T-helper 2 cell treated with Interferon-gamma antibody and Interleukin-4, amounts not matched to agents 100 ng/mL and 5 ng/mL, for 36 hours (primary cell): Measurements from ENCODE around the gene PLTP. TPM values are rescaled to one million over a fixed set of nuclear protein-coding genes. Genes with fewer than 3 reads are reported as not detected.
"Not testable (repeated sequence)": the region's sequence is repeated elsewhere in the genome, so short reads cannot be mapped to it uniquely, and the experiment has no call there.

Experiments
- intact Hi-C: fragments of 100-400 bp; cut with micrococcal nuclease; formaldehyde crosslinking; loops from one replicate; pipeline ENCODE4 v1.15.1; 2023
- total RNA-seq: library from RNA; stranded (reverse); gene quantifications from 2 replicates; pipeline ENCODE4 v1.2.3, GENCODE V29; 2022

Gene PLTP
- total RNA-seq, 1 donor from 2014 or later, result 1.5 TPM

DNA sequence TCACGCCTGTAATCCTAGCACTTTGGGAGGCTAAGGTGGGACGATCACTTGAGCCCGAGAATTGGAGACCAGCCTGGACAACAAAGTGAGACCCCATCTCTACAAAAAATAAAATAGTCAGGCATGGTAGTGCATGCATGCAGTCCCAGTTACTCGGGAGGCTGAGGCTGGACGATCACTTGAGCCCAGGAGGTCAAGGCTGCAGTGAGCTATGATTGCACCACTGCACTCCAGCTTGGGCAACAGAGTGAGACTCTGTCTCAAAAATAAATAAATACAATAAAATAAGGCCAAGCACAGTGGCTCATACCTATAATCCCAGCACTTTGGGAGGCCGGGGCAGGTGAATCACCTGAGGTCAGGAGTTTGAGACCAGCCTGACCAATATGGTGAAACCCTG, 10.6 kb downstream of the PLTP start:
- intact Hi-C loops, result not testable (repeated sequence)

DNA sequence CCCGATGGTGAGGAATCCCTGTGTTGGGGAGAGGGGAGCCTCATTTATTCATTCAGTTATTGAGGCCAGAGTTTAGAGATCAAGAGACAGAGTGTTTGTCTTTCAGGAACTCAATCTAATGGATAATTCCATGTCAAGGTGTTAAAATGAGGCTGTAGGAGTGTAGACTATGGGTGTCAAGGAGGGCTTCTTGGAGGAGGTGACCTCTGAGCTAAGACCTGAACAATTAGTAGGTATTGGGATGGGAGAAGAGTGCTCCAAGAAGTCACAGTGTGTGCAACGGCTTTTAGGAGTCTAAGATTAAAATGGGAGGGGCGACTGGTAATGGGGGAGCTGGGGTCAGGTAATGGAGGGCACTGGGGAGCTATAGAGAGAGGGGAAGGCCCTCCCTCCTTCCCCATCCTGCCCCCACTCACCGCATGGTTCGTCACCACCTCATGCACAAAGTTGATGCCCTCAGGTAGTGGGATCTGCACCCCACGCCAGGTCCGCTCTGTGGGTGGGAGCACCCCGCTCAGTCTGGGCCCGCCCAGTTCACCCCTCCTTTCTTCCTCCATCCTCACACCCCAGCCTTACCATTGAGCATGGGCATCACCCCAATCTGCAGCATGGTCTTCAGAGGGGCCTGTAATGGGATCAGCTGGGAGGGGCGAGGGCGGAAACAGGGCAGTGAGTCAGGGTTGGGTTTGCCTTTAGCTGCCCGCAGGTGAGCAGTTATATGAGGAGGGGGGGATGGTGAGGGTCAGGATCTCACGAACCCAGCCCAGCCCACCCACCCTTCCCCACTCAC, 12.7 kb downstream of the PLTP start:
- intact Hi-C loops, result no loop called here

DNA sequence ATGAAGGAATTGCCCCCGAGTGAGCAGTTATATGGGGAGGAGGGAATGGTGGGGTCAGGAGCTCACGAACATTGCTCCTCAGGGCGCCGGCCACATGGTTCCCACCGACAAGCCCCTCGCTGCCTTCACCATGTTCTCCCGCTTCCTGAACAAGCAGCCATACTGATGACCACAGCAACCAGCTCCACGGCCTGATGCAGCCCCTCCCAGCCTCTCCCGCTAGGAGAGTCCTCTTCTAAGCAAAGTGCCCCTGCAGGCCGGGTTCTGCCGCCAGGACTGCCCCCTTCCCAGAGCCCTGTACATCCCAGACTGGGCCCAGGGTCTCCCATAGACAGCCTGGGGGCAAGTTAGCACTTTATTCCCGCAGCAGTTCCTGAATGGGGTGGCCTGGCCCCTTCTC, 13.7 kb downstream of the PLTP start:
- intact Hi-C loops, result no loop called here

DNA sequence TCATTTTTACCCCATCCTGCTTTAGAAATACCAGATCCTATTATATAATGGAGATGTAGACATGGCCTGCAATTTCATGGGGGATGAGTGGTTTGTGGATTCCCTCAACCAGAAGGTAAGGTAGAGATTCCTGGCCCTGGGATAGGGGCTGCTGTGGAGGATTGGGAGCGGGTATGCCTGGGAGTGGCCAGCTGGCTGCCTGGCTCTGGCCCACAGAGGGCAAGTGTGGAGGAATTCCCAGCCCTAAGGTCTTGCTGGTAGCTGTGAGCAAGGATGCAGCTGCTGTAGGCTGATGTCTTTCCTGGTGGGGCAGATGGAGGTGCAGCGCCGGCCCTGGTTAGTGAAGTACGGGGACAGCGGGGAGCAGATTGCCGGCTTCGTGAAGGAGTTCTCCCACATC, 14.3 kb downstream of the PLTP start:
- intact Hi-C loops, result no loop called here

DNA sequence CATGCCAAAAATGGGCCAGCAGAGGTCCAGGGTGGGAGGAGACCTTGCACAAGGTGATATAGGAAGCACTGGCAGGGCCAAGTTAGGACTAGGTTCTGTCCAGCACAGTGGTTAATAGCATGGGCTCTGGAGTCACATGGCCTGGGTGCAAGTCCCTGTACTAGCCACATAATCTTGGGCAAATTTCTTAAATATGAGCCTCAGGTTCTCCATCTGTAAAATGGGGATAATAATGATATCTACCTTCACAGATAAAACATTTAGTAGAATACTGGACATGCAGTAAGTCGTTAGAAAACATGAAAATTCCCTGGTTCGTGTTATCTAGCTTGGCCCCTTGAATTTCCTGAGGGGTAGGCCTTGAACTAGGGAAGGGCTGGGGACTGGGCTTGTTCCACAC, 14.7 kb downstream of the PLTP start:
- intact Hi-C loops, result no loop called here

DNA sequence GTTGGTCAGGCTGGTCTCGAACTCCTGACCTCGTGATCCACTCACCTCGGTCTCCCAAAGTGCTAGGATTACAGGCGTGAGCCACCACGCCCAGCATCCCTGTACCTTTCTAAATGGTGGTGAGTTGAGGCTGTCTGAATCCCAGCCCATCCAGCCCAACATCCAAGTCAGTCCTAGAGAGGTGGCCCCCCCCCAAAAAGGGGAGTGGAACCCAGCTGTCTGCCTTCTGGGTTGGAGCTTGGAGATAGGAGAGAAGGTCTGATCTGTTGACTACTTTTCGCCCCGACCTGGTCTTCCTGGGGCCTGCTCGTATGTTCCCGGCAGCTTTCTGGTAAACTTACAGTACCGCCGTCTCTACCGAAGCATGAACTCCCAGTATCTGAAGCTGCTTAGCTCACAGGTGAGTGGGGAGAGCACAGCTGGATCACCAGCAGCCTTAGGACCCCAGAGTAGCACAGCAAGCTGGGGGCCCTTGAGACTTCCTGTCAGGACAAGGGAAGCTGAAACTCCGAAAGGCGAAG, 15.3 kb downstream of the PLTP start:
- intact Hi-C loops, result no loop called here

DNA sequence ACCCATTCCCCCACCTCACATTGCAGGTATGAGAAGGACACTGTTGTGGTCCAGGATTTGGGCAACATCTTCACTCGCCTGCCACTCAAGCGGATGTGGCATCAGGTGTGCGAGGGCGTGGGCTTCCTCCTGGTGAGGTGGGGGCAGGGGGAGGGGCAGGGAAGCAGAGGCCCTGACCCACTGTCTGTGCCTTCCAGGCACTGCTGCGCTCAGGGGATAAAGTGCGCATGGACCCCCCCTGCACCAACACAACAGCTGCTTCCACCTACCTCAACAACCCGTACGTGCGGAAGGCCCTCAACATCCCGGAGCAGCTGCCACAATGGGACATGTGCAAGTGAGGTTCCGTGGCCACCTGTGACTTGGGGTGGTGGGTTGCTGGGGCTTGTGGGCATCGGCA, 17.2 kb downstream of the PLTP start:
- intact Hi-C loops, result no loop called here

DNA sequence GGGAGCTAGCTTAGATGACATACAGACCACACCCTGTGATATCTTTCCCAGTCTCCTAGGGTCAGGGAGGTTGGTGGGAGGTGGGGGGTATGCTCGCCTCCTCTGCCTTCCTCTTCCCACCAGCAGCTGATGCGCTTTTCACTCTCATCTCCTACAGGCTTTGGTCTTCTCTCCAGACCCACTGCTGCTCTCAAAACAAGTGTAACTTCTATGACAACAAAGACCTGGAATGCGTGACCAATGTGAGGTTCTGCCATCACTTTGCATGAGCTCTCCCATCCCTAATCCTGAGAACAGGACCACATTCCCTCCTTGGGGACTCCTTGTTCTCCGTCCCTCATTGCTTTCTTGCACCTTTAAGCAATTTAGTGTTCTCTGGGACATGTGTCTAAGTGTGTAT, 18.1 kb downstream of the PLTP start:
- intact Hi-C loops, result no loop called here

DNA sequence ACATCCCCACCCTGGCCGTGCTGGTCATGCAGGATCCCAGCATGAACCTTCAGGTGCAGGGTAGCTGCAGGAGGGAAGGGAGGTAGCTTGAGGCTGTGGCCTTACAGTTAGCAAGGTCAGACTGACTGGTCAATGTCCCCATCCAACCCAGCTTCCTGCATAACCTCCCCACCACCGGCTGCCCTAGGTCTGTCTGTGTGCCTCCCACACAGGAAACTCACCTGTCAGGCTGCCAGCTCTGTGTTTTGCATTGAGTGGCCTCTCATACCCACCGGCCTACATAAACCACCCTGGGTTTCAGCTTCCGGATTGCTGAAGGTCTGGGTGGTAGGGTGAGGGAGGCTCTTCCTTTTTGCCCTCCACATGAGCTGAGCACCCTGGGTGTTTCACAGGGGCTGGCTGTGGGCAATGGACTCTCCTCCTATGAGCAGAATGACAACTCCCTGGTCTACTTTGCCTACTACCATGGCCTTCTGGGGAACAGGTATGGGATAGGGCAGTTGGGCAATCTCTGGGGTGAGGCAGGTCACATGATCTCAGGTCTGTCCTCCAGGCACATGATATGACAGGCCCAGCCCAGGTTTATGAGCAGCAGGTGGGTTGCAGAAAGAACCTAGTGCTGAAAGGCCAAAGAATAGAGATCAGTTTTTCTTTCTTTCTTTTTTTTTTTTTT, 19.0 kb downstream of the PLTP start:
- intact Hi-C loops, result no loop called here

DNA sequence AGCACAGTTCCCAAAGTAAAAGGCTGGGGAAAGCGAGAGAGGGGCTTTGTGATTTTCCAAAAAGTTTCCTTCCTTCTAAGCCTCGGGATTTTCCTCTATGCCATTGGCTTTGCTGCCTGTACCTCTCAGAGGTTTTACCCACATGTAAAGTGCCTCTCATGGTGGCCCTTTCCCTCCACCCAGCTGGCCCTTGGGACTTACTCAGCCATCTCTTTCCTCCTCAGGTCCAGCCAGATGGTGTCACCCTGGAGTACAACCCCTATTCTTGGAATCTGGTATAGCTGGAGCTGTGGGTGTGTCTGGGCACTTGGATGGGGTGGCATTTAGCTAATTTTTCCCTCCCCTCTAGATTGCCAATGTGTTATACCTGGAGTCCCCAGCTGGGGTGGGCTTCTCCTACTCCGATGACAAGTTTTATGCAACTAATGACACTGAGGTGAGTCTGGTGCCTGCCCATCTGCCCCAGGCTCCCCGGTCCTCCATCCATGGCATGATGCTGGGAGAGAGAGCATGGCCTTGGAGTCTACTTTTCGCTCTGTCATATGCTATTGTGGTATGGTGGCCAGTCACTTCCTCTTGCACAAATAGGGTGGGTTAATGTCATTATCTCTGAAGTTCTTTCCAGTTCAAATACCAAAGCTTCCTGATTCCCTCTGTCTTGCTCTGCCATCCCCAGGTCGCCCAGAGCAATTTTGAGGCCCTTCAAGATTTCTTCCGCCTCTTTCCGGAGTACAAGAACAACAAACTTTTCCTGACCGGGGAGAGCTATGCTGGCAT, 19.7 kb downstream of the PLTP start:
- intact Hi-C loops, result no loop called here

DNA sequence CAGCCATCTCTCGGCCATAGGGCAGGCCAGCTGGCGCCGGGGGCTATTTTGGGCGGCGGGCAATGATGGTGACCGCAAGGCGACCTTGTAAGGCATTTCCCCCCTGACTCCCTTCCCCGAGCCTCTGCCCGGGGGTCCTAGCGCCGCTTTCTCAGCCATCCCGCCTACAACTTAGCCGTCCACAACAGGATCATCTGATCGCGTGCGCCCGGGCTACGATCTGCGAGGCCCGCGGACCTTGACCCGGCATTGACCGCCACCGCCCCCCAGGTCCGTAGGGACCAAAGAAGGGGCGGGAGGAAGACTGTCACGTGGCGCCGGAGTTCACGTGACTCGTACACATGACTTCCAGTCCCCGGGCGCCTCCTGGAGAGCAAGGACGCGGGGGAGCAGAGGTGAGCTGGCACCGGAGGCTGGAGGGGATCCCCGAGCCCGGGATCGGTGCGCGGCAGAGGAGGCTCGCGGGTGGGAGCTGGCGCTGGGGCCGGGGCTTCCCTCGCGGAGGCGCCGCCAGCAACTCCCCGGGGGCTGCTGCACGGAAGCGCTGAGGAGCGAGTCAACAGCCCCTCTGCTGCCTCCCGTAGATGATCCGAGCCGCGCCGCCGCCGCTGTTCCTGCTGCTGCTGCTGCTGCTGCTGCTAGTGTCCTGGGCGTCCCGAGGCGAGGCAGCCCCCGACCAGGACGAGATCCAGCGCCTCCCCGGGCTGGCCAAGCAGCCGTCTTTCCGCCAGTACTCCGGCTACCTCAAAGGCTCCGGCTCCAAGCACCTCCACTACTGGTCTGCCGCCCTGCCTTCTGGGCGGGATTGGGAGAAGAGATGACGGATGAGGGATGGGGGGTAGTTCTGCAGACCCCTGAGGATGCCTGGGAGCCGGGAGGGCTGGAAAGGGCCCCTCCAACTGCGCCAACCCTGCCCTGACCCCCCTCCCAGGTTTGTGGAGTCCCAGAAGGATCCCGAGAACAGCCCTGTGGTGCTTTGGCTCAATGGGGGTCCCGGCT, 20.7 kb downstream of the PLTP start, which contains the start of the genes CTSA and NEURL2:
Gene CTSA, plus strand, starts transcription at position 351 of the 999 bp plus-strand sequence. Its CDS starts 234 bp downstream, at position 585.
Gene NEURL2, minus strand, starts transcription at position 224 of the 999 bp plus-strand sequence. Its CDS starts 217 bp downstream, at position 7.
- intact Hi-C loops, result loop anchor here (1.0 to 2.0 kb wide), 6 partner anchors 10 to 80 kb away; partner anchors contain the start of genes ACOT8, PCIF1, UBE2C and ZSWIM1

DNA sequence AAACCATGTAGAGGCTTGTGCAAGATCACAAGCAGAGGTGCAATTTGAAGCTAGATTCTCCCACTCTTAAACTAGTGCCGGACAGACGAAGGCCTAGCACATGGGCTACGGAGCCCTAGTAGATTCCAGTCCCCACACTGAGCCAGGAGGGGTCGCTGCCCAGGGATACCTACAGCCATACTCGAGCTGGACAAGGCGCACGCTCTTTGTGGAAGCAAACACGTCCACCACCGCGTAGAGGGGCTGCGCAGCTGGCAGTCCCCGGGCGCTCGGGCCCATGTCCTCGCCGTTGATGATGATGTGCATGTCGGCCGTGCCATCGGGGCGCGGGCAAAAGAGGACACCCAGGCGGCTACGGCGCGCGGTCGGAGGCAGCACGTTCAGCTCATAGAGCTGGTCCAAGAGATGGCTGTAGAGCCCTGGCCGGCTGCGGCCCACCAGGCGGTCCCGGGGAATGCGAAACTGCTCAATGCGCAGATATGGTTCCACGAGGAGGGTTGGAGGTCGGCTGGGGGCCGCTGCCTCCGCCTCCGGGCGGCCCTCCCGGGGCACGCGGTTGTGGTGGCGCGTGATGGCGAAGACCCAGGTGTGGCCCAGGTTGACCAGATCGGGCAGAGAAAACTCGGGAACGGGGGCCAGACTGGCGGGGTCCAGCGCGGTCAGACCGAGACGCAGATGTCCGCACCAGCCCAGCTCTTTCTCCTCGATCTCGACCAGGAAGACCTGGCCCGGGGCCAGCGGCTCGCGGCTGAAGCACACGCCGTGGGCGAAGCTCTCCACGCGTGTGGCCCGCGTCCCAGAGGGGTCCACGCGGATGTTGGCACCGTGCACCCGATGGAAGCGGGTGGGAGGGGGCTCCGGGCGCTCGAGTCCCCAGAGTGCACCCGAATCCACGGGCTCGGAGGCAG, 21.6 kb downstream of the PLTP start:
- intact Hi-C loops, result loop anchor here (1.0 to 2.0 kb wide), 4 partner anchors 21 to 80 kb away; partner anchors contain the start of genes ACOT8, UBE2C and ZSWIM3

DNA sequence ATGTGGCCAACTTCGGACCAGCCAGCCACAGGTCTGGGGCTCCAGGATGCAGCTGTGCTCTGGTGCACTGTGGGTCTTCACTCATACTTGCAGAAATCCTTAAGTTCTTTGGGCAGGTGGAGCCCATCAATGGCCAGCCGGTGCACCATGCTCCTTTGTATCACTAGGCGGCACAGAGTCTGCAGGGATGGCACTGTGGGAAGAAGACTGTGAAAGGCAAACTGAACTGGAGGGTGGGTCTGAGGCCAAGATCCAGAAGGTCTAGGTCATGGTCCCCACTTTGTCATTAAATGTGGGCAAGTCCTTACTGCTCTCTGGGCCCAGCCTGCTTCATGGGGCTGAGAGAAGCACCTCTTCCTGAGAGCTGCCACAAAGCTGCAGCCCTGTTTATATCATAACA, 23.3 kb downstream of the PLTP start:
- intact Hi-C loops, result no loop called here

DNA sequence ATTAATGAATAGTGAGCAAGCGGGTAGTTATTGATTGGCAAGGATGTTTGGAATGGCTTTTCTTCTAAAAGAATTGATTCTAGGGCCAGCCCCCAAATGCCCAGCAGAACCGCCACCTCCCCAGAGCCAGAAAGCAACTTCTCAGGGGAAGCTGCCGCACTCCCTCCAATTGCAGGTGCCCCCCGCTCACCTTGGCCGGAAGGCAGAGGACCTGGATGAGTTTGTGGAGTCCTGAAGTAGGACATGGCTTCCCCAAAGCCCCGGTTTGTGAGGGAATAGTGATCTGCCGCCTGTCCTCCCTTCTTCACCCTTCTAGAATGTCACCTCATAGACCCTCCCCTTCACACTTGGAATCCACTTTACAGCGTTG, 24.6 kb downstream of the PLTP start, which contains the start of gene SPATA25:
Gene SPATA25, minus strand, starts transcription at position 277 of the 370 bp plus-strand sequence. Its CDS starts 32 bp downstream, at position 245.
- intact Hi-C loops, result no loop called here

DNA sequence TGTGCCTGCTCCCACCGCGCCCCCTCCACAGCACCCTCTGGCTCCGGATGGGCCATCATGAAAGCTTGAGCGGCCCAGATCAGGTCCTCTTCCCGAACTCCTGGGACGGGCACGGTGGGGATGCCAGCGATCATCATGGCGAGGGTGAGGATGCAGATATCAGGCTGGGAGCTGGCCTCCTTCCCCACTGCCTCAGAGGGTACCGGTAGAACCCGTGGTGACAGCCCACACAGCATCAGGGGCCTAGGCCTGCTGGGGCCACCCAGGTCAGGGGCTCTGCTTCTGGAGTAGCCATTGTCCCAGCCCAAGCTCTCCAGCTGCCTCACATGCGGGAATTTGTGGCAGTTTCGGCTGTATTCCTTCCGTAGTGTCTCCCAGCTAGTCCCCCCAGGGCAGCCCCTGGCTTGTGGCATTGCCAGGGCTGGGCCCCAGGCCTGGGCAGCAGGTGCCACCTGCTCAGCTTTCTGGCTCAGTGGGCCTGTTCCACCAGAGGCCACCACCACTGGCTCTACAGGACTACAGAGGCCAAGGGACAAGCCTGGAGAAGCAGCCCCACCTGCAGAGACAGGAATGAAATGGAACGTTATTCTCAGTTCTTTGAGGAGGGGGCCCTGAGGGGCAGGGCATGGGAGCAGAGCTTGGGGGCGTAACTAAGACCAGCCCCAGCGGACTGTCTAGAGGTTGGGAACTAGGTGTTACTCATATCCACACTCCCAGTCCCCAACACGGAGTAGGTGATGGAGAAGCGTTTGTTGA, 25.2 kb downstream of the PLTP start:
- intact Hi-C loops, result no loop called here

DNA sequence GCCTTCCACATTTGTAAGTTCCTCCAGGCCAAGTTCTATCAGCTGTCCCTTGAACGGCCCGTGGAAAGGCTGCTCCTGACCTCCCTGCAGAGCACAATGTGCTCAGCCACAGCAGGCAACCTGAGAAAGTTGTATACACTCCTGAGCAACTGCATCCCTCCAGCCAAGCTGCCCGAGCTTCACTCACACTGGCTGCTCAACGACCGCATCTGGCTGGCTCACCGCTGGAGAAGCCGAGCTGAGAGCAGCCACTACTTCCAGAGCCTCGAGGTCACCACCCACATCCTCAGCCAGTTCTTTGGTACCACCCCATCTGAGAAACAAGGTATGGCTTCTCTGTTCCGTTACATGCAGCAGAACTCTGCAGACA, 28.9 kb downstream of the PLTP start:
- intact Hi-C loops, result no loop called here

DNA sequence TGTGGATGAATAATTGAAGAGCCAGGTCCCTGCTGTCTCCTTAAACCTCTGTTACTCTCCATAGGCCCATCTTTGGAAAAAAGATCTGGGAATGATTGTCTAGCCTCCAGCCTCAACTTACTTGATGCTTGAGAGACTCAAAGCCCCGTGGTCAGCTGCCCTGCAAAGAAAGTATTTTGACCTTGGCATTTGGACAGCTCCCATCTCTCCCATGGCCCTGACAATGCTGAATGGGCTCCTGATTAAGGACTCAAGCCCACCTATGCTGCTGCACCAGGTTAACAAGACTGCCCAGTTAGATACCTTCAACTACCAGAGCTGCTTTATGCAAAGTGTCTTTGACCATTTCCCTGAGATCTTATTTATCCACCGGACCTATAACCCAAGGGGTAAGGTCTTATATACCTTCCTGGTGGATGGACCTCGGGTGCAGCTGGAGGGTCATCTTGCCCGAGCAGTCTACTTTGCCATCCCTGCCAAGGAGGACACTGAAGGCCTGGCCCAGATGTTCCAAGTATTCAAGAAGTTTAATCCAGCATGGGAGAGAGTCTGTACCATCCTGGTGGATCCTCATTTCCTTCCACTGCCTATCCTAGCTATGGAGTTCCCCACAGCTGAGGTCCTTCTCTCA, 29.4 kb downstream of the PLTP start:
- intact Hi-C loops, result no loop called here
